Esophagus muscularis mucosa (tissue), 4 donors: ENCODE data around the gene SCARF2.

Source experiments
- EP300 ChIP-seq: sonication (generic); formaldehyde crosslinking; IDR thresholded peaks from one replicate; pipeline ENCODE4 v1.6.1; 2017; ENCODE audit warnings: antibody characterized with exemption
- POLR2A ChIP-seq: fragments of 450-650 bp; IDR thresholded peaks from one replicate; pipeline ENCODE4 v1.6.1; 2017; ENCODE audit warnings: antibody characterized with exemption, moderate library complexity, mild to moderate bottlenecking, low read depth
- TF ChIP-seq, protein P1 (sequence below), 3 experiments: fragments of 200-600 bp in 2 of 3; fragments of 450-650 bp in 1 of 3; sonication (generic) in 2 of 3; IDR thresholded peaks; one replicate each; pipeline ENCODE4 v1.5.1; 2017 to 2019; ENCODE audit warnings: antibody characterized with exemption in 3 of 3, mild to moderate bottlenecking in 2 of 3, moderate library complexity in 1 of 3

DNA sequence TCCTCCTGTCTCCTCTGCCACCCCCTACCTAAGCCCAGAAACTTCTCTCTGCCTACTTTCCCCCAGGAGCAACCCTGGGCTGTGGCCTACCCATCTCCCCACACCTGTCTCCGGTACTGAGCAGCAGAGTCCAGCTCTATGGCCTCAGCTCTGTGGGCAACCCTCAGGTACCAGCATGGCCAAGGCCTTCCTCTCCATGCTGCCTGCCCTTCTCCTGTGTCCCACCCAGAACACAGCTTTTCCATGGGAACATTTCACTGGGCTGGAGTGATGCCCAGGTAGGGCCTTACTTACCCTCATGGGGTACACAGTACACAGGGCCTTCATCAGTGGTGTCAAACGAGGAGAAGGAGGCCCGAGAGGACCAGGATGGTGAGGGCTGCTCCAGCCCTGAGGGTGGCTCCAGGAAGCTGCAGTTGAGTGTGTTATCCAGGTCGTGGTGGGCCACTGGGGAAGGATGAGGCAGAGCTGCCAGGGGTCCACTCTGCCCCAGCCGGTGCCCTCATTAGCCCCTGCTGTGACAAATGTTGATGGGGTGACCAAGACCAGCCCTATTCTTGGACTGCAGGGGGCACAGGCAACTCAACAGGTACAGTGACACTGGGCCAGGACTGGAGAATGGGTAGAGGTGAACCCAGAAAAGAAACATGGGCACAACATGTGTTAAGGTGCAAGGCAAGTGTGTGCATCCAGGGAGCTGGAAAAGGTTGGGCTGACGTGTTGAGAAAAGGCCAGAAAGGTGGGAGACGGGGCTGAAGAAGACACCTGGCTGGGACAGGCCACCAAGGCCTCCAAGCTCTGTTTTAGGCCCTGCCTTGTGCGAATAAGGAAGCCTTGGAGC lies 10.3 kb downstream of the SCARF2 start:
- TF ChIP-seq, protein P1, sequence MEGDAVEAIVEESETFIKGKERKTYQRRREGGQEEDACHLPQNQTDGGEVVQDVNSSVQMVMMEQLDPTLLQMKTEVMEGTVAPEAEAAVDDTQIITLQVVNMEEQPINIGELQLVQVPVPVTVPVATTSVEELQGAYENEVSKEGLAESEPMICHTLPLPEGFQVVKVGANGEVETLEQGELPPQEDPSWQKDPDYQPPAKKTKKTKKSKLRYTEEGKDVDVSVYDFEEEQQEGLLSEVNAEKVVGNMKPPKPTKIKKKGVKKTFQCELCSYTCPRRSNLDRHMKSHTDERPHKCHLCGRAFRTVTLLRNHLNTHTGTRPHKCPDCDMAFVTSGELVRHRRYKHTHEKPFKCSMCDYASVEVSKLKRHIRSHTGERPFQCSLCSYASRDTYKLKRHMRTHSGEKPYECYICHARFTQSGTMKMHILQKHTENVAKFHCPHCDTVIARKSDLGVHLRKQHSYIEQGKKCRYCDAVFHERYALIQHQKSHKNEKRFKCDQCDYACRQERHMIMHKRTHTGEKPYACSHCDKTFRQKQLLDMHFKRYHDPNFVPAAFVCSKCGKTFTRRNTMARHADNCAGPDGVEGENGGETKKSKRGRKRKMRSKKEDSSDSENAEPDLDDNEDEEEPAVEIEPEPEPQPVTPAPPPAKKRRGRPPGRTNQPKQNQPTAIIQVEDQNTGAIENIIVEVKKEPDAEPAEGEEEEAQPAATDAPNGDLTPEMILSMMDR (IDR thresholded peaks at IDR 0.05): no peak
- TF ChIP-seq POLR2A: no peak
- TF ChIP-seq EP300: no peak
